CD4-positive, alpha-beta T cell treated with Interleukin-2 at 100 ng/mL for 4 hours (primary cell): Measurements from ENCODE around the gene CATSPERD.

Experiments used
- DNase-seq: peaks from one replicate; pipeline ENCODE4 v3.0.0-alpha.2; 2020; ENCODE audit warnings: low spot score

CATSPERD gene

GRCh38 chr19:5719961-5720790, at the start of gene CATSPERD, which contains the start of gene LONP1:
TSS of gene CATSPERD (plus strand) at chr19:5720637. CDS start at chr19:5720738, 101 bp downstream.
TSS of gene LONP1 (minus strand) at chr19:5720146. CDS start at chr19:5720132, 14 bp downstream.
- DNase-seq: peak; percentile 98

GRCh38 chr19:5671600-5671999, 48.8 kb upstream of the CATSPERD start:
- DNase-seq: no peak

GRCh38 chr19:5672708-5673459, 47.6 kb upstream of the CATSPERD start:
- DNase-seq: no peak

- no peak for DNase-seq
These were observed 46.7 kb upstream of the CATSPERD start for GRCh38 chr19:5673752-5674151.

GRCh38 chr19:5674714-5675113, 45.7 kb upstream of the CATSPERD start:
- DNase-seq: no peak

- DNase-seq: no peak
These were observed 44.2 kb upstream of the CATSPERD start for GRCh38 chr19:5676105-5676771.

- no peak for DNase-seq
These were observed 43.7 kb upstream of the CATSPERD start for GRCh38 chr19:5676772-5677105.

GRCh38 chr19:5677136-5677535, 43.3 kb upstream of the CATSPERD start:
- DNase-seq: no peak

- no peak for DNase-seq
These were observed 42.9 kb upstream of the CATSPERD start for GRCh38 chr19:5677580-5677979.

- DNase-seq: no peak
These were observed 42.2 kb upstream of the CATSPERD start for GRCh38 chr19:5678071-5678718.

- DNase-seq: no peak
These were observed 41.0 kb upstream of the CATSPERD start for GRCh38 chr19:5679289-5680083.

- no peak for DNase-seq
These were observed 40.4 kb upstream of the CATSPERD start for GRCh38 chr19:5680084-5680436.

- peak; percentile 99 for DNase-seq
These were observed 39.7 kb upstream of the CATSPERD start, which contains the start of the genes HSD11B1L and MICOS13 for GRCh38 chr19:5680437-5681368. TSS of gene HSD11B1L (plus strand) at chr19:5681027. CDS start at chr19:5684833, 3,806 bp downstream. TSS of gene MICOS13 (minus strand) at chr19:5680516. CDS start at chr19:5680486, 30 bp downstream.

- DNase-seq: no peak
These were observed 38.9 kb upstream of the CATSPERD start for GRCh38 chr19:5681391-5682106.

- no peak for DNase-seq
These were observed 38.3 kb upstream of the CATSPERD start for GRCh38 chr19:5682107-5682482.

- no peak for DNase-seq
These were observed 37.1 kb upstream of the CATSPERD start for GRCh38 chr19:5683177-5683886.

- DNase-seq: no peak
These were observed 35.6 kb upstream of the CATSPERD start for GRCh38 chr19:5684694-5685430.

- DNase-seq: no peak
These were observed 34.2 kb upstream of the CATSPERD start for GRCh38 chr19:5686326-5686646.
